H1 (cell line): ENCODE results near the gene CD4. TPM values are rescaled to one million over a fixed set of nuclear protein-coding genes. Genes with fewer than 3 reads are reported as not detected.

Source experiments
- CHD7 ChIP-seq: fragments of 300-600 bp; sonication (generic); IDR thresholded peaks from 2 replicates; pipeline ENCODE4 v1.7.1; 2012; ENCODE audit warnings: low read length, moderate library complexity, mild to moderate bottlenecking, inconsistent platforms; ENCODE audit not compliant: insufficient replicate concordance
- polyA plus RNA-seq, 7 experiments: library from polyadenylated mRNA; depleted of rRNA in 3 of 7; stranded (reverse) in 5 of 7; unstranded in 2 of 7; fragments of >200 nt in 5 of 7; fragments of 200-250 nt in 2 of 7; gene quantifications; 1 replicate in 5 of 7; 2 replicates in 1 of 7; 4 replicates in 1 of 7; pipeline versions ENCODE4 v1.2.1 to v1.2.3, GENCODE V29; 2011 to 2013; ENCODE audit warnings: missing spikeins in 2 of 7, mixed read lengths in 2 of 7
- total RNA-seq: library from RNA; stranded (reverse); fragmentation: NEBNext Ultra II Directional; extraction: Animal tissue kit (Norgen Biotek cat#: 25700); gene quantifications from 2 replicates; pipeline ENCODE4 v1.2.1, GENCODE V29; 2021

CD4 gene
- total and polyA plus RNA-seq, 2 of the 8 experiments (the other 6 are each of a cell fraction or from before 2014, with no cell fraction given) = 3.4 to 5.1 TPM

- no peak for TF ChIP-seq CHD7
Observed at GRCh38 chr12:6866920-6867412, 77.6 kb downstream of the CD4 start (continued).
